MCF 10A (cell line): ENCODE measurements around the gene MAMLD1. TPM values are rescaled to one million over a fixed set of nuclear protein-coding genes. Genes with fewer than 3 reads are reported as not detected.

Experiments used
- BruUV-seq: library from RNA; stranded (reverse); fragments of 400-500 nt; replicated peaks from 2 replicates; lab custom pipeline; 2021; lab: Mats Ljungman, UMichigan
- CTCF ChIA-PET: fragments of 300-600 bp; sonication (Branson Sonifier 250); formaldehyde crosslinking; extraction: SDS; loops from one replicate; lab custom pipeline; 2021; ENCODE audit warnings: antibody characterized with exemption, inconsistent platforms; lab: Yijun Ruan, JAX
- POLR2A ChIA-PET: fragments of 300-600, 350-650 bp; sonication (Branson Sonifier 250); formaldehyde crosslinking; extraction: SDS; loops from one replicate; lab custom pipeline; 2020; ENCODE audit warnings: antibody characterized with exemption, inconsistent platforms; lab: Yijun Ruan, JAX
- DNase-seq: peaks from one replicate; pipeline ENCODE4 v3.0.0-alpha.2; 2018; ENCODE audit not compliant: unreplicated experiment
- H3K27ac Mint-ChIP-seq: one replicate; pipeline ENCODE4 v1.8.0; 2022; ENCODE audit warnings: mild to moderate bottlenecking, low read depth, mixed read lengths; ENCODE audit not compliant: unreplicated experiment
- H3K27me3 Mint-ChIP-seq: one replicate; pipeline ENCODE4 v1.8.0; 2022; ENCODE audit warnings: mixed read lengths; ENCODE audit not compliant: insufficient read depth, unreplicated experiment
- H3K36me3 Mint-ChIP-seq: one replicate; pipeline ENCODE4 v1.8.0; 2022; ENCODE audit warnings: mild to moderate bottlenecking, moderate library complexity, mixed read lengths; ENCODE audit not compliant: insufficient read depth, unreplicated experiment
- H3K4me1 Mint-ChIP-seq: one replicate; pipeline ENCODE4 v1.8.0; 2022; ENCODE audit warnings: mixed read lengths; ENCODE audit not compliant: insufficient read depth, unreplicated experiment
- H3K4me3 Mint-ChIP-seq: one replicate; pipeline ENCODE4 v1.8.0; 2022; ENCODE audit warnings: mild to moderate bottlenecking, moderate library complexity, mixed read lengths; ENCODE audit not compliant: unreplicated experiment
- H3K9me3 Mint-ChIP-seq: one replicate; pipeline ENCODE4 v1.8.0; 2022; ENCODE audit warnings: mixed read lengths; ENCODE audit not compliant: unreplicated experiment
- intact Hi-C: fragments of 100-400 bp; cut with micrococcal nuclease; formaldehyde crosslinking; loops from 2 replicates; pipeline ENCODE4 v1.14.1; 2022
- total RNA-seq: library from RNA; stranded (reverse); gene quantifications from 2 replicates; pipeline ENCODE4 v1.2.3, GENCODE V29; 2022
- TF ChIP-seq, protein P1 (sequence below): fragments of 200-600 bp; IDR thresholded peaks from one replicate; pipeline ENCODE4 v1.8.0; 2022; ENCODE audit warnings: antibody characterized with exemption, mild to moderate bottlenecking; ENCODE audit not compliant: unreplicated experiment

MAMLD1 gene
- total RNA-seq, 1 experiment from 2014 or later, result 1.9 TPM

DNA sequence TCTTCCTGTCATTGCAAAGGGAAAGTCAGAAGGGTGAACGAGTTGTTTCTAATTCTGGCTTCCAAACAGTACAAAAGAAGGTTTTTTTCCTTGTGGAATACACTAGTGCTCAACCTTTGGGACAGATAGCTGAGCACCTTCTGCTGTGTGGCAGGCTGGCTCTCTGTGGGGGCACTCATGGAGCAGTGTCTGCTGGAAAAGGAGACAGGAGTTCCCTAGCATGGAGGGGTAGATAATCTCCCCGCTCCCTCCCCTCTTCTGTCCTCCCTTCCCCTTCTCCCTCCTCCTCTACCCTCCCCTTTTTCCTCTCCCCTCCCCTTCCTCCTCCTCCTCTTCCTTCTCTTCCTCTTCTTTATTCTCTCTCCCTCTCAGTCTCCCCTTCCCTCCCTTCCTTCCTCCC lies 142.9 kb downstream of the MAMLD1 start:
- H3K27ac Mint-ChIP-seq, result no peak overlapping the region
- H3K9me3 Mint-ChIP-seq, result no peaks in the 10 kb centered on the region
- no peak overlapping the region for H3K4me3 Mint-ChIP-seq
- ChIA-PET CTCF (no interaction called here), POLR2A (no interaction called here)
- no peak for DNase-seq
- H3K4me1 Mint-ChIP-seq, result no peaks in the 10 kb centered on the region
- TF ChIP-seq, protein P1, sequence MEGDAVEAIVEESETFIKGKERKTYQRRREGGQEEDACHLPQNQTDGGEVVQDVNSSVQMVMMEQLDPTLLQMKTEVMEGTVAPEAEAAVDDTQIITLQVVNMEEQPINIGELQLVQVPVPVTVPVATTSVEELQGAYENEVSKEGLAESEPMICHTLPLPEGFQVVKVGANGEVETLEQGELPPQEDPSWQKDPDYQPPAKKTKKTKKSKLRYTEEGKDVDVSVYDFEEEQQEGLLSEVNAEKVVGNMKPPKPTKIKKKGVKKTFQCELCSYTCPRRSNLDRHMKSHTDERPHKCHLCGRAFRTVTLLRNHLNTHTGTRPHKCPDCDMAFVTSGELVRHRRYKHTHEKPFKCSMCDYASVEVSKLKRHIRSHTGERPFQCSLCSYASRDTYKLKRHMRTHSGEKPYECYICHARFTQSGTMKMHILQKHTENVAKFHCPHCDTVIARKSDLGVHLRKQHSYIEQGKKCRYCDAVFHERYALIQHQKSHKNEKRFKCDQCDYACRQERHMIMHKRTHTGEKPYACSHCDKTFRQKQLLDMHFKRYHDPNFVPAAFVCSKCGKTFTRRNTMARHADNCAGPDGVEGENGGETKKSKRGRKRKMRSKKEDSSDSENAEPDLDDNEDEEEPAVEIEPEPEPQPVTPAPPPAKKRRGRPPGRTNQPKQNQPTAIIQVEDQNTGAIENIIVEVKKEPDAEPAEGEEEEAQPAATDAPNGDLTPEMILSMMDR, result no peak
- BruUV-seq, result no TSS peak
- no peaks in the 10 kb centered on the region for H3K27me3 Mint-ChIP-seq
- intact Hi-C loops, result no loop called here
- H3K36me3 Mint-ChIP-seq, result no peaks in the 10 kb centered on the region

DNA sequence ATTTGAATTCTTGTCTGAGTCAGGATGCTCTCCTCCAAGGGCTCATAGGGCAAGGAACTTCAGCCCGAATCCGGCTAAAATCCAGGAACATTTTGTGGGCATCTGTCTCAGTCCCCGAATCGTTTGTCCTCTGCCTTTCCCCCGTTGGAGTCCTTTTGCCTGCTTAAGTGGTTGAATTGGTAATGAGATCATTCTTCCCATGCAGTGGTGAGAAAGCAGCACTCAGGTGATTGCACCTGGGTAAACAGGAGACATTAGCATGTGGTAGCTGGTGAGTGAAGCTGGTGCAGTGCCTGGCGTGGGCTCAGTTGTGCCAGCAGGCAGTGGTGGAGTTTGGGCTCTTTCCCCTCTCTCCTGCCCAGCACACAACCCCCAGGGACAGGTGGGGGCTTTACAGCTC lies 143.4 kb downstream of the MAMLD1 start:
- Mint-ChIP-seq H3K9me3 (no peaks in the 10 kb centered on the region), H3K36me3 (no peaks in the 10 kb centered on the region), H3K4me3 (no peak overlapping the region), H3K27me3 (no peaks in the 10 kb centered on the region), H3K4me1 (no peaks in the 10 kb centered on the region), H3K27ac (no peak overlapping the region)
- intact Hi-C loops, result no loop called here
- CTCF ChIA-PET, result no interaction called here
- TF ChIP-seq, protein P1, result no peak
- POLR2A ChIA-PET, result interaction anchor here (1.1 kb wide), 1 partner anchor 152 kb away, joined by 3 read pairs; no protein-coding TSS in a partner anchor
- BruUV-seq, result no TSS peak
- DNase-seq, result no peak

DNA sequence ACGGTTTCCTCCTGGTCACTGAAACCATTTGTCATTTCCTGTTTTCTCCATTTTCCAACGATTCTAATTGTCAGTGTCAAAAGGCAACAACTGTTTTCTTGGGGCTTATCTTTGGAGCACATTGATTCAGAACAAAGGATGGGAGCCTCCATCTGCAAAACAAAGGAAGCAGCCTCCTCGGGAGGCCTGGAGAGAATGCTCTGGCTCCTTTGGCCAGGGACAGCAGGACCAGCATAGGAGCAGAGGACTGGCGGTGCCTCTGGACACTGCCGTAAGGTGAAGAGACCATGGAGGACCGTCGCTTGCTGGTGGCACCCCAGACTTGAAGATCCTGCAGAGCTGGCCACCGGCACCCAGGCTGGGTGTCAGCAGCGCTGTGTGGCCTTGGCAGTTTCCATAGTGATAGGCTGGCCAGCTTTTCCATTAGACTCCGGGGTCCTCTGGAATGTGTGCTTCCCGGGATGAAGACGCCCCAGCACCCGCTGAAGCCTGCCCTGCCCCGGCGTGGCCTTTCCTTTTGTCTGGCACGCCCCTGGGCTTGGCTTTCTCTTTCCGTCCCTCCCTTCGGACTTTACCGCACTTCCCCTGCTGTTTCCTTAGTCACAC lies 144.2 kb downstream of the MAMLD1 start:
- Mint-ChIP-seq H3K27ac (no peak overlapping the region), H3K27me3 (no peaks in the 10 kb centered on the region), H3K4me3 (no peak overlapping the region), H3K9me3 (no peaks in the 10 kb centered on the region), H3K4me1 (no peaks in the 10 kb centered on the region), H3K36me3 (no peaks in the 10 kb centered on the region)
- TF ChIP-seq, protein P1, result no peak
- no TSS peak for BruUV-seq
- CTCF ChIA-PET, result no interaction called here
- DNase-seq, result no peak
- intact Hi-C loops, result no loop called here
- POLR2A ChIA-PET, result interaction anchor here (1.1 kb wide), 1 partner anchor 151 kb away, joined by 3 read pairs; no protein-coding TSS in a partner anchor

DNA sequence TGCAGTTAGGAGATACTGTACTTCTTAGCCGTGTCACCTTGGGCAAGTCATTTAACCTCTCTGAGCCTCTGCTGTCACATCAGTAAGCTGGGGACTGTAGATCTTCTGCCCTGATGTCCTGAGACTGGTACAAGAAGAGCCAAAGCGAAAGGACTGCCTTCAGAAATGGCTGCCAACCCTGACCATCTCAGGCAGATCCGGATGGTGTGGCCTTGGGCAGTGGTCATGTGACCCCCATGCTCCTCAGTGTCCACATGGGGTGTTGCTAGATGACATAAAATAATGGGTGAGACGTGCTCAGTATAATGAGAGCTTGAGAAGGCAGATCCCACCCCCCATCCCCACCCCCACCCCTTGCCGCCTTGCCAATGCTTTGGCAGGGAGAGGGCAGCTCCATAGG lies 144.9 kb downstream of the MAMLD1 start:
- Mint-ChIP-seq H3K4me1 (no peaks in the 10 kb centered on the region), H3K27me3 (no peaks in the 10 kb centered on the region), H3K36me3 (no peaks in the 10 kb centered on the region), H3K4me3 (no peak overlapping the region), H3K27ac (no peak overlapping the region), H3K9me3 (no peaks in the 10 kb centered on the region)
- intact Hi-C loops, result no loop called here
- BruUV-seq, result no TSS peak
- TF ChIP-seq, protein P1, result no peak
- ChIA-PET POLR2A (no interaction called here), CTCF (no interaction called here)
- no peak for DNase-seq
